SU-DHL-6 (cell line): ENCODE measurements around the gene MARCHF4.

Experiments used
- H2AFZ ChIP-seq: fragments of 200-600 bp; sonication (generic); 2 replicates; pipeline ENCODE4 v1.6.1; 2014; ENCODE audit warnings: low read depth, mild to moderate bottlenecking, moderate library complexity, mixed read lengths, antibody characterized with exemption, low read length; ENCODE audit not compliant: severe bottlenecking
- H3F3A ChIP-seq: fragments of 200-600 bp; shearing (Covaris generic); 2 replicates; pipeline ENCODE4 v1.6.0; 2016; ENCODE audit warnings: antibody characterized with exemption, mild to moderate bottlenecking; ENCODE audit not compliant: insufficient read depth
- H3K27ac ChIP-seq: fragments of 200-600 bp; sonication (generic); 2 replicates; pipeline ENCODE4 v1.5.1; 2016; ENCODE audit warnings: low read depth, mild to moderate bottlenecking, low read length, moderate library complexity, mixed read lengths
- H3K27me3 ChIP-seq: fragments of 200-600 bp; sonication (generic), shearing (Covaris generic); 2 replicates; pipeline ENCODE4 v1.6.0; 2014; ENCODE audit warnings: mild to moderate bottlenecking, low read length
- H3K36me3 ChIP-seq: fragments of 200-600 bp; sonication (generic); 2 replicates; pipeline ENCODE4 v1.6.1; 2014; ENCODE audit warnings: mild to moderate bottlenecking, low read length, mixed read lengths
- H3K4me2 ChIP-seq: fragments of 300-600, 200-600 bp; shearing (Covaris generic), sonication (generic); 2 replicates; pipeline ENCODE4 v1.6.0; 2014; ENCODE audit warnings: low read length, low read depth, mild to moderate bottlenecking; ENCODE audit not compliant: poor library complexity, severe bottlenecking
- H3K4me3 ChIP-seq: fragments of 200-600 bp; sonication (generic); 2 replicates; pipeline ENCODE4 v1.5.1; 2014; ENCODE audit warnings: antibody characterized with exemption, low read length, mild to moderate bottlenecking, mixed read lengths; ENCODE audit not compliant: insufficient read depth, poor library complexity, severe bottlenecking
- H3K79me2 ChIP-seq: fragments of 200-600 bp; sonication (generic); 2 replicates; pipeline ENCODE4 v1.6.1; 2014; ENCODE audit warnings: mild to moderate bottlenecking, low read length, moderate library complexity; ENCODE audit not compliant: insufficient read depth
- H3K9ac ChIP-seq: fragments of 200-600 bp; sonication (generic); 2 replicates; pipeline ENCODE4 v1.7.0; 2014; ENCODE audit warnings: mild to moderate bottlenecking, low read length
- H3K9me2 ChIP-seq: fragments of 200-600 bp; sonication (generic); replicated peaks from 2 replicates; pipeline ENCODE4 v1.6.1; 2014; ENCODE audit warnings: low read length; ENCODE audit not compliant: insufficient read depth
- H3K9me3 ChIP-seq: fragments of 200-600 bp; sonication (generic); 2 replicates; pipeline ENCODE4 v1.6.1; 2014; ENCODE audit warnings: low read length, mixed read lengths; ENCODE audit not compliant: insufficient read depth
- H4K20me1 ChIP-seq: fragments of 200-600 bp; sonication (generic); 2 replicates; pipeline ENCODE4 v1.6.1; 2014; ENCODE audit warnings: low read depth, mild to moderate bottlenecking, antibody characterized with exemption, low read length, moderate library complexity, mixed read lengths
- CTCF ChIP-seq: fragments of 200-600 bp; sonication (generic); IDR thresholded peaks from one replicate; pipeline ENCODE4 v1.5.1; 2017; ENCODE audit warnings: antibody characterized with exemption, mild to moderate bottlenecking, low read length, moderate library complexity; ENCODE audit not compliant: insufficient read depth, poor library complexity, severe bottlenecking
- EZH2phosphoT487 ChIP-seq: fragments of 200-600 bp; sonication (generic), shearing (Covaris generic); conservative IDR thresholded peaks from 2 replicates; pipeline ENCODE4 v1.6.1; 2018; ENCODE audit warnings: mild to moderate bottlenecking, antibody characterized with exemption, low read length, moderate library complexity, mixed read lengths

The MARCHF4 gene

GRCh38 chr2:216394881-216395280 lies 22.6 kb upstream of the MARCHF4 start:
- Histone ChIP-seq H3K4me3 (no peak overlapping the region), H3K36me3 (no peaks in the 10 kb centered on the region), H3K27ac (no peak overlapping the region), H3K27me3 (no peaks in the 10 kb centered on the region), H3K9me2 (no peaks in the 10 kb centered on the region), H3K9ac (no peak overlapping the region), H3K4me2 (no peak overlapping the region), H4K20me1 (no peaks in the 10 kb centered on the region), H3K79me2 (no peaks in the 10 kb centered on the region), H3K9me3 (no peaks in the 10 kb centered on the region), H3F3A (no peaks in the 10 kb centered on the region), H2AFZ (no peak overlapping the region)
- TF ChIP-seq CTCF: no peak
- no peak for TF ChIP-seq EZH2phosphoT487

- no peaks in the 10 kb centered on the region for H3K9me2 ChIP-seq
- H3K27ac ChIP-seq: no peak overlapping the region
- TF ChIP-seq CTCF: no peak
- no peak for TF ChIP-seq EZH2phosphoT487
- H3K4me2 ChIP-seq: no peak overlapping the region
- H3K79me2 ChIP-seq: no peaks in the 10 kb centered on the region
- H3K4me3 ChIP-seq: no peak overlapping the region
- H3K9me3 ChIP-seq: no peaks in the 10 kb centered on the region
- H4K20me1 ChIP-seq: no peaks in the 10 kb centered on the region
- no peaks in the 10 kb centered on the region for H3K36me3 ChIP-seq
- H3F3A ChIP-seq: no peaks in the 10 kb centered on the region
- H3K9ac ChIP-seq: no peak overlapping the region
- H3K27me3 ChIP-seq: no peaks in the 10 kb centered on the region
- no peak overlapping the region for H2AFZ ChIP-seq
Observed at GRCh38 chr2:216392945-216393840, 20.9 kb upstream of the MARCHF4 start.

GRCh38 chr2:216392018-216392562 lies 19.8 kb upstream of the MARCHF4 start:
- H4K20me1 ChIP-seq: no peaks in the 10 kb centered on the region
- H3F3A ChIP-seq: no peaks in the 10 kb centered on the region
- no peaks in the 10 kb centered on the region for H3K79me2 ChIP-seq
- no peak overlapping the region for H3K9ac ChIP-seq
- TF ChIP-seq EZH2phosphoT487 (no peak), CTCF (no peak)
- H3K9me2 ChIP-seq: no peaks in the 10 kb centered on the region
- H3K9me3 ChIP-seq: no peaks in the 10 kb centered on the region
- no peaks in the 10 kb centered on the region for H3K27me3 ChIP-seq
- H3K4me2 ChIP-seq: no peak overlapping the region
- no peak overlapping the region for H3K27ac ChIP-seq
- no peak overlapping the region for H3K4me3 ChIP-seq
- H3K36me3 ChIP-seq: no peaks in the 10 kb centered on the region
- H2AFZ ChIP-seq: no peak overlapping the region
